B cell (primary cell): Measurements from ENCODE around the gene GRB10. TPM values are rescaled to one million over a fixed set of nuclear protein-coding genes. Genes with fewer than 3 reads are reported as not detected.

Experiments
- ATAC-seq: fragments of 200-7000 bp; cut with Tn5 transposase; one replicate; pipeline ENCODE4 v1.10.0; 2021; ENCODE audit warnings: low read depth, mild to moderate bottlenecking, moderate number of reproducible peaks, moderate library complexity
- CTCF ChIA-PET: fragments of 350-600 bp; sonication (Branson Sonifier 250); formaldehyde crosslinking; loops from one replicate; lab custom pipeline; 2021; ENCODE audit warnings: antibody characterized with exemption, inconsistent platforms; lab: Charles Lee
- POLR2A ChIA-PET: fragments of 350-600 bp; sonication (Branson Sonifier 250); formaldehyde crosslinking; loops from one replicate; lab custom pipeline; 2021; ENCODE audit warnings: antibody characterized with exemption; lab: Charles Lee
- DNase-seq: peaks from one replicate; pipeline ENCODE4 v3.0.0; 2013
- H2AFZ ChIP-seq: 2 replicates; pipeline ENCODE4 v1.6.1; 2012; ENCODE audit warnings: mild to moderate bottlenecking, low read depth, low read length; ENCODE audit not compliant: insufficient read depth, poor library complexity, severe bottlenecking
- H3K27ac ChIP-seq, 2 donors: 1 replicate in 1 of 2; 2 replicates in 1 of 2; pipeline ENCODE4 v1.5.1; 2012 to 2013; ENCODE audit warnings: low read length in 2 of 2, mild to moderate bottlenecking in 2 of 2, moderate library complexity in 1 of 2
- H3K27me3 ChIP-seq, 4 experiments: fragments of 200-600 bp in 1 of 4; sonication (generic) in 1 of 4; replicated peaks in 1 of 4; 1 replicate in 2 of 4; 2 replicates in 2 of 4; pipeline versions ENCODE4 v1.6.1 to v1.7.0; 2013 to 2016; ENCODE audit warnings: low read length in 3 of 4, mild to moderate bottlenecking in 2 of 4, mixed read lengths in 1 of 4, moderate library complexity in 1 of 4; ENCODE audit not compliant: insufficient read depth in 4 of 4, control insufficient read depth in 3 of 4; ENCODE audit errors: control extremely low read depth in 1 of 4
- H3K36me3 ChIP-seq, 2 experiments: replicated peaks in 1 of 2; 1 replicate in 1 of 2; 2 replicates in 1 of 2; pipeline versions ENCODE4 v1.6.1 to v1.7.1; 2013; ENCODE audit warnings: low read length in 1 of 2; ENCODE audit not compliant: insufficient read depth in 2 of 2, control insufficient read depth in 1 of 2; ENCODE audit errors: control extremely low read depth in 1 of 2, extremely low read depth in 1 of 2
- H3K4me1 ChIP-seq, 2 donors: fragments of 200-600 bp in 1 of 2; sonication (generic) in 1 of 2; 1 replicate in 1 of 2; 2 replicates in 1 of 2; pipeline versions ENCODE4 v1.5.1 to v1.6.1; 2013 to 2017; ENCODE audit warnings: low read length in 2 of 2; ENCODE audit not compliant: control insufficient read depth in 2 of 2, insufficient read depth in 2 of 2
- H3K4me2 ChIP-seq: replicated peaks from 2 replicates; pipeline ENCODE3; 2012; ENCODE audit warnings: mild to moderate bottlenecking, low read depth, low read length; ENCODE audit not compliant: poor library complexity, severe bottlenecking
- H3K4me3 ChIP-seq, 5 experiments: fragments of 200-600 bp in 1 of 5; sonication (generic) in 1 of 5; 1 replicate in 3 of 5; 2 replicates in 2 of 5; pipeline versions ENCODE4 v1.5.1 to v1.7.0; 2011 to 2016; ENCODE audit warnings: low read length in 4 of 5, mild to moderate bottlenecking in 4 of 5, low read depth in 2 of 5, control low read depth in 1 of 5, moderate library complexity in 1 of 5; ENCODE audit not compliant: insufficient read depth in 1 of 5; ENCODE audit errors: control extremely low read depth in 1 of 5, extremely low read depth in 1 of 5
- H3K79me2 ChIP-seq: fragments of 200-600 bp; sonication (generic); one replicate; pipeline ENCODE4 v1.6.0; 2016; ENCODE audit warnings: low read length; ENCODE audit not compliant: control insufficient read depth, insufficient read depth
- H3K9ac ChIP-seq: fragments of 200-600 bp; sonication (generic); 2 replicates; pipeline ENCODE4 v1.6.1; 2017; ENCODE audit warnings: mild to moderate bottlenecking, low read length, moderate library complexity
- H3K9me3 ChIP-seq, 3 donors: one replicate each; pipeline versions ENCODE4 v1.6.1 to v1.7.1; 2013; ENCODE audit warnings: low read length in 2 of 3; ENCODE audit not compliant: control insufficient read depth in 2 of 3, insufficient read depth in 1 of 3; ENCODE audit errors: control extremely low read depth in 1 of 3
- H4K20me1 ChIP-seq: 2 replicates; pipeline ENCODE4 v1.6.0; 2012; ENCODE audit warnings: mild to moderate bottlenecking, low read length; ENCODE audit not compliant: insufficient read depth, control insufficient read depth, poor library complexity, severe bottlenecking
- H3K27ac Mint-ChIP-seq: one replicate; pipeline ENCODE4 v1.8.0; 2021; ENCODE audit warnings: mixed read lengths
- H3K27me3 Mint-ChIP-seq: one replicate; pipeline ENCODE4 v1.8.0; 2021; ENCODE audit warnings: mixed read lengths
- H3K4me1 Mint-ChIP-seq: one replicate; pipeline ENCODE4 v1.8.0; 2021; ENCODE audit warnings: mixed read lengths
- H3K4me3 Mint-ChIP-seq: one replicate; pipeline ENCODE4 v1.8.0; 2021; ENCODE audit warnings: mixed read lengths
- H3K9me3 Mint-ChIP-seq: one replicate; pipeline ENCODE4 v1.8.0; 2022; ENCODE audit warnings: mixed read lengths; ENCODE audit not compliant: insufficient read depth
- EZH2 ChIP-seq: IDR thresholded peaks from 2 replicates; pipeline ENCODE4 v1.6.1; 2012; ENCODE audit warnings: borderline replicate concordance, low read depth, mild to moderate bottlenecking, moderate library complexity, low read length; ENCODE audit not compliant: insufficient read depth, poor library complexity, severe bottlenecking
- WGBS: methylation state at CpG from one replicate; pipeline ENCODE4 v1.1.5; 2013; ENCODE audit warnings: missing lambda C conversion rate; ENCODE audit not compliant: insufficient coverage; 5-methylcytosine and 5-hydroxymethylcytosine counted together
- intact Hi-C: fragments of 100-400 bp; cut with micrococcal nuclease; formaldehyde crosslinking; loops from one replicate; pipeline ENCODE4 v1.10.0; 2022
- polyA plus RNA-seq: library from polyadenylated mRNA; depleted of rRNA; stranded (reverse); fragments of >200 nt; gene quantifications from 2 replicates; pipeline ENCODE4 v1.2.3, GENCODE V29; 2012
- total RNA-seq, 2 donors: library from RNA; stranded (reverse); fragments of 120-200 nt in 1 of 2; gene quantifications; 1 replicate in 1 of 2; 2 replicates in 1 of 2; pipeline versions ENCODE4 v1.2.3 to v1.2.4, GENCODE V29; 2013 to 2022
- TF ChIP-seq, protein P1 (sequence below): fragments of 200-600 bp; IDR thresholded peaks from one replicate; pipeline ENCODE4 v1.8.0; 2022; ENCODE audit warnings: antibody characterized with exemption, mild to moderate bottlenecking

The GRB10 gene
- total and polyA plus RNA-seq, 2 donors (not counting 1 experiment from before 2014, with no cell fraction given) = 0.04 TPM; not detected in 1

DNA sequence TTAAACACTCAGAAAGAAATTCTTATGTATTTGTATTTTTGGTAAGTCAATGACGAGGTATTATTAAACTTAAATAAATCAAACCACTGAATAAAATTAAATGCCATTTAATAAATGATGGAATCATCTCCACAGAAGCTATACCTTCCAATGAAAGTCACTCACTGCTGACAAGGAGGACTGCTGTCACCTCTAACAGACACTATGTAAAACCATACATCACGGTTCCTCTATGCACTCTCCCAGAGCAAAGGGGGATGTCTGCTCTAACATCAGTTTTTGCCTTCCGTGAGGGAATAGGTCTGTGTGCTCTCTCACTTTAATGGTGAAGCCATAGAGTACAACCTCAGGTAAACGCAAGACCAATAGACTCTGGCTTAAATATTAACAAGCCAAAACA, 117.8 kb downstream of the GRB10 start:
- Histone ChIP-seq H3K9ac (no peak overlapping the region), H3K4me2 (no peak overlapping the region), H3K27me3 (peaks cover 0 to 12% (median 0%) of the 10 kb centered on the region in 4 experiments), H3K27ac (no peak overlapping the region), H3K9me3 (peaks cover 0 to 11% (median 0%) of the 10 kb centered on the region in 3 donors), H3K4me1 (peaks cover 29 to 47% of the 10 kb centered on the region in 2 donors), H3K4me3 (no peak overlapping the region), H3K79me2 (no peaks in the 10 kb centered on the region), H3K36me3 (no peaks in the 10 kb centered on the region), H4K20me1 (no peaks in the 10 kb centered on the region), H2AFZ (no peak overlapping the region)
- peaks cover 38% of the 10 kb centered on the region for H3K4me1 Mint-ChIP-seq
- intact Hi-C loops = no loop called here
- ChIA-PET CTCF (no interaction called here), POLR2A (no interaction called here)
- ATAC-seq = no peak
- no peak for TF ChIP-seq EZH2
- TF ChIP-seq, protein P1, sequence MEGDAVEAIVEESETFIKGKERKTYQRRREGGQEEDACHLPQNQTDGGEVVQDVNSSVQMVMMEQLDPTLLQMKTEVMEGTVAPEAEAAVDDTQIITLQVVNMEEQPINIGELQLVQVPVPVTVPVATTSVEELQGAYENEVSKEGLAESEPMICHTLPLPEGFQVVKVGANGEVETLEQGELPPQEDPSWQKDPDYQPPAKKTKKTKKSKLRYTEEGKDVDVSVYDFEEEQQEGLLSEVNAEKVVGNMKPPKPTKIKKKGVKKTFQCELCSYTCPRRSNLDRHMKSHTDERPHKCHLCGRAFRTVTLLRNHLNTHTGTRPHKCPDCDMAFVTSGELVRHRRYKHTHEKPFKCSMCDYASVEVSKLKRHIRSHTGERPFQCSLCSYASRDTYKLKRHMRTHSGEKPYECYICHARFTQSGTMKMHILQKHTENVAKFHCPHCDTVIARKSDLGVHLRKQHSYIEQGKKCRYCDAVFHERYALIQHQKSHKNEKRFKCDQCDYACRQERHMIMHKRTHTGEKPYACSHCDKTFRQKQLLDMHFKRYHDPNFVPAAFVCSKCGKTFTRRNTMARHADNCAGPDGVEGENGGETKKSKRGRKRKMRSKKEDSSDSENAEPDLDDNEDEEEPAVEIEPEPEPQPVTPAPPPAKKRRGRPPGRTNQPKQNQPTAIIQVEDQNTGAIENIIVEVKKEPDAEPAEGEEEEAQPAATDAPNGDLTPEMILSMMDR = no peak
- H3K27ac Mint-ChIP-seq = no peak overlapping the region
- no peaks in the 10 kb centered on the region for H3K9me3 Mint-ChIP-seq
- peaks cover 7% of the 10 kb centered on the region for H3K27me3 Mint-ChIP-seq
- WGBS = 52% methylated on average over 3 of the region's 4 CpGs
- no peak for DNase-seq
- H3K4me3 Mint-ChIP-seq = peak overlapping the region; percentile 15

GRCh38 chr7:50664461-50664922, 118.2 kb downstream of the GRB10 start:
- no peak overlapping the region for H3K4me2 ChIP-seq

More at GRCh38 chr7:50664461-50664922, 118.2 kb downstream of the GRB10 start:
- TF ChIP-seq, protein P1 = no peak
- TF ChIP-seq EZH2 = no peak
- H3K27me3 ChIP-seq = peaks cover 0 to 12% (median 0%) of the 10 kb centered on the region in 4 experiments
- no peak overlapping the region for H3K27ac ChIP-seq
- H3K9ac ChIP-seq = no peak overlapping the region
- Mint-ChIP-seq H3K4me1 (peaks cover 43% of the 10 kb centered on the region), H3K27me3 (peaks cover 5% of the 10 kb centered on the region), H3K4me3 (no peak overlapping the region), H3K9me3 (no peaks in the 10 kb centered on the region), H3K27ac (no peak overlapping the region)
- ATAC-seq (no peak), DNase-seq (no peak)
- H2AFZ ChIP-seq = peak overlapping the region; percentile 11
- H3K4me3 ChIP-seq = no peak overlapping the region
- H3K36me3 ChIP-seq = no peaks in the 10 kb centered on the region
- 39% methylated on average over 9 of the region's 9 CpGs for WGBS
- peaks cover 32 to 52% of the 10 kb centered on the region in 2 donors for H3K4me1 ChIP-seq
- ChIA-PET POLR2A (interaction anchor here (1.1 kb wide), 1 partner anchor 12 kb away, joined by 4 read pairs; no protein-coding TSS in a partner anchor), CTCF (no interaction called here)
- intact Hi-C loops = no loop called here
- no peaks in the 10 kb centered on the region for H3K79me2 ChIP-seq
- H3K9me3 ChIP-seq = peaks cover 0 to 11% (median 0%) of the 10 kb centered on the region in 3 donors
- H4K20me1 ChIP-seq = no peaks in the 10 kb centered on the region
